Measurements from ENCODE around the gene SRCIN1. TPM values are rescaled to one million over a fixed set of nuclear protein-coding genes. Genes with fewer than 3 reads are reported as not detected.

Gene SRCIN1
- total RNA-seq, 3 donors from 2014 or later, result 2.3 to 7.0 (median 2.5) TPM

GRCh38 chr17:38564254-38564837 is 41.4 kb downstream of the SRCIN1 start:
- ATAC-seq (no peak), DNase-seq (no peak)
- intact Hi-C loops (cut with DNase I, micrococcal nuclease), result no loop called here
- peaks cover 8% of the 10 kb centered on the region for H3K4me1 ChIP-seq (ENCODE audit: low read depth)
- TF ChIP-seq, protein P1, sequence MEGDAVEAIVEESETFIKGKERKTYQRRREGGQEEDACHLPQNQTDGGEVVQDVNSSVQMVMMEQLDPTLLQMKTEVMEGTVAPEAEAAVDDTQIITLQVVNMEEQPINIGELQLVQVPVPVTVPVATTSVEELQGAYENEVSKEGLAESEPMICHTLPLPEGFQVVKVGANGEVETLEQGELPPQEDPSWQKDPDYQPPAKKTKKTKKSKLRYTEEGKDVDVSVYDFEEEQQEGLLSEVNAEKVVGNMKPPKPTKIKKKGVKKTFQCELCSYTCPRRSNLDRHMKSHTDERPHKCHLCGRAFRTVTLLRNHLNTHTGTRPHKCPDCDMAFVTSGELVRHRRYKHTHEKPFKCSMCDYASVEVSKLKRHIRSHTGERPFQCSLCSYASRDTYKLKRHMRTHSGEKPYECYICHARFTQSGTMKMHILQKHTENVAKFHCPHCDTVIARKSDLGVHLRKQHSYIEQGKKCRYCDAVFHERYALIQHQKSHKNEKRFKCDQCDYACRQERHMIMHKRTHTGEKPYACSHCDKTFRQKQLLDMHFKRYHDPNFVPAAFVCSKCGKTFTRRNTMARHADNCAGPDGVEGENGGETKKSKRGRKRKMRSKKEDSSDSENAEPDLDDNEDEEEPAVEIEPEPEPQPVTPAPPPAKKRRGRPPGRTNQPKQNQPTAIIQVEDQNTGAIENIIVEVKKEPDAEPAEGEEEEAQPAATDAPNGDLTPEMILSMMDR (IDR thresholded peaks at IDR 0.05), result no peak
- H3K36me3 ChIP-seq (ENCODE audit: low read depth), result no peaks in the 10 kb centered on the region
- H3K9me3 ChIP-seq, result no peaks in the 10 kb centered on the region
- no peak overlapping the region for H3K4me3 ChIP-seq

DNA sequence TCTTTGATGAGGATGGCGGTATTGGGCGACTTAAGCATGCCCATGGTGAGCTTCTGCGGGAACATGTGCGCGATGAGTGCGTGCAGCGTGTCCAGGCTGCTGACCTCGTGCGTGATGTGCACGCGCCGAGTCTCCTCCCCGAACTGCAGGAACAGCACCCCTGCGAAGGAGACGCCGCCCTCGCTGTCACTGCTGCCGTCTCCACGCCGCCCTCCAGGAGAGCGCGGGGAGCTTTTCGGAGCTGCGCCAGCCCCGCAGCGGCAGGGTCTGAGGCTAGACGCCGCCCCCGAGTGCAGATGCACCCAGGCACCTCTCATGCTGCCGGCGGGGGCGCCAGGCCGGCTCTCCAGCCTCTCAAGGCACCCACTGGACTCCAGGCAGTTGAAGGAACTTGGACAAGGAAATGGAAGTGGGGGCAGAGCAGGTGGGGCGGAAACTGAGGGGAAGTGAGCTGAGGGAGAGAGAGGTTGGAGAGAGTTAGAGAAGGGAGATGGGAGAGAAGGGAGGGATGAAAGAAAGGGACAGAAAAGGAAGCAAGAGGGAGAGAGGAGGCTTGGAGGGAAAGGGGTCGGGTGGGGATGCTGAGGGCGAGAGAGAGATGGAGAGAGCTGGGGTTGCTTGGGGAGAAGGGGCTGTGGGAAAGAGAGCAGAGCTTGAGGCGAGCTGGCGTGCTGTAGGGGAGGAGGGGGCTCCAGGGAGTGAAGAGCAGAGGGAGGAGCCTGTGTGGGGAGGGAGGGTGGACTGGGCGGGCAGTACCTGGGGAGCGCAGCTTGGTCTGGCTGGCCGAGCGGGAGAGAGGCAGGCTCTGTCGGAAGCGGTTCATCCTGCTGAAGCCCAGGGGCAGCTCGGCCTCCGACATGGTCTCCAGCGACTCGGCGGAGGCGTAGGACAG is 42.1 kb downstream of the SRCIN1 start:
- DNase-seq, result no peak
- no peak for ATAC-seq
- no peak overlapping the region for H3K4me3 ChIP-seq
- peaks cover 16% of the 10 kb centered on the region for H3K4me1 ChIP-seq (ENCODE audit: low read depth)
- H3K9me3 ChIP-seq, result no peaks in the 10 kb centered on the region
- no peaks in the 10 kb centered on the region for H3K36me3 ChIP-seq (ENCODE audit: low read depth)
- intact Hi-C loops (cut with DNase I, micrococcal nuclease), result no loop called here
- TF ChIP-seq, protein P1 (IDR thresholded peaks at IDR 0.05), result no peak

DNA sequence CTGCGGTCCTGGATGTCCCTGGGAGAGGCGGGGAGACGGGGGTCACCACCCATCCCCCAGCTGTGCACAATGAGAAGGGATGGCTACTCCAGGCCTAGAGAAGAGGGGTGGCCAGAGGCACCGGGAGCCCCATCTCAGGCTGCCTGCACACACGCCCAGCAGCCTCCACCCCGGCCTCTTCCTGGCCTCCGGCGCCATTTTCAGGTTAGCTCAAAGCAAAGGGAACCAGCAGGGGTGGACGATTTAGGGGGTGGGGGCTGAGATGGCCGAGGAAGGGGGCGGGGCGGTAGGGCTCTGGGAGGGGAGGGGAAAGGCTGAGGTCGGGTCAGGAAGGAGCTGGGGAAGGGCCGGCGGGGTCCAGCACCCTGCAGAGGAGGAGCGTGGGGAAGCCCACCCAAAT is 42.8 kb downstream of the SRCIN1 start:
- Histone ChIP-seq H3K36me3 (ENCODE audit: low read depth) (no peaks in the 10 kb centered on the region), H3K4me3 (no peak overlapping the region), H3K4me1 (ENCODE audit: low read depth) (peaks cover 21% of the 10 kb centered on the region), H3K9me3 (no peaks in the 10 kb centered on the region)
- TF ChIP-seq, protein P1 (IDR thresholded peaks at IDR 0.05), result no peak
- no peak for DNase-seq
- intact Hi-C loops (cut with DNase I, micrococcal nuclease), result no loop called here
- no peak for ATAC-seq

DNA sequence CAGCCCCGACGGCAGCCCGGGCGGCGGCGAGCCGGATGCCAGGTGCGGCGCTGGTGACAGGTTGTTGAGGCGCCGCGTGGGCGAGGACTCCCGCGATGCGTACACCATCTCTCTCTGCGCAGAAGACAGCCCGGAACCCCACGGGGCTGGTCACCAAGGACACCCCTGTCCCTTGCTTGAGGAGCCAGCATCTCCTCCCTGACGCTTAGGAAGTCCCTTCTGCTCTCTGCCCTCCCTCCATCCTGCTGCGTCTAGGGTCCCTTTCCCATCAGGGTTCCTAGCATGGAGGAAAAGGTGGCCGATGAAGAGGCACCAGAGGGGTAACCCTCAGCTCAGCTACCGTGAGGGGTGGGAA is 43.6 kb downstream of the SRCIN1 start:
- Histone ChIP-seq H3K36me3 (ENCODE audit: low read depth) (no peaks in the 10 kb centered on the region), H3K9me3 (no peaks in the 10 kb centered on the region), H3K4me3 (no peak overlapping the region), H3K4me1 (ENCODE audit: low read depth) (peaks cover 28% of the 10 kb centered on the region)
- TF ChIP-seq, protein P1 (IDR thresholded peaks at IDR 0.05), result no peak
- intact Hi-C loops (cut with DNase I, micrococcal nuclease), result no loop called here
- DNase-seq, result no peak
- no peak for ATAC-seq

- H3K4me3 ChIP-seq, result no peak overlapping the region
- ATAC-seq (no peak), DNase-seq (no peak)
- intact Hi-C loops (cut with DNase I, micrococcal nuclease), result no loop called here
- no peaks in the 10 kb centered on the region for H3K36me3 ChIP-seq (ENCODE audit: low read depth)
- peaks cover 28% of the 10 kb centered on the region for H3K4me1 ChIP-seq (ENCODE audit: low read depth)
- no peaks in the 10 kb centered on the region for H3K9me3 ChIP-seq
- TF ChIP-seq, protein P1 (IDR thresholded peaks at IDR 0.05), result no peak
Measured at GRCh38 chr17:38561416-38562214, 44.1 kb downstream of the SRCIN1 start.
